Measurements from ENCODE around the gene PRELP.
A peak's percentile ranks its signal among the peaks of the same experiment; 100 is the strongest.
"Not testable (repeated sequence)": the region's sequence is repeated elsewhere in the genome, so short reads cannot be mapped to it uniquely, and the experiment has no call there.

Gene PRELP

GRCh38 chr1:203508463-203509073 lies 33.0 kb downstream of the PRELP start:
- DNase-seq = peak; percentile 85

- DNase-seq = no peak
These were observed 33.5 kb downstream of the PRELP start for GRCh38 chr1:203509135-203509534.

- DNase-seq = no peak
These were observed 35.9 kb downstream of the PRELP start for GRCh38 chr1:203511513-203511912.

GRCh38 chr1:203511930-203512329 lies 36.3 kb downstream of the PRELP start:
- no peak for DNase-seq

GRCh38 chr1:203512517-203512847 lies 36.9 kb downstream of the PRELP start:
- DNase-seq = no peak

GRCh38 chr1:203512848-203513584 lies 37.4 kb downstream of the PRELP start:
- peak; percentile 98 for DNase-seq

GRCh38 chr1:203513585-203514031 lies 38.0 kb downstream of the PRELP start:
- no peak for DNase-seq

GRCh38 chr1:203516184-203516583 lies 40.6 kb downstream of the PRELP start:
- peak; percentile 48 for DNase-seq

GRCh38 chr1:203516906-203517305 lies 41.3 kb downstream of the PRELP start:
- peak; percentile 65 for DNase-seq

GRCh38 chr1:203517426-203518110 lies 42.0 kb downstream of the PRELP start:
- DNase-seq = peak; percentile 84

GRCh38 chr1:203518139-203518538 lies 42.5 kb downstream of the PRELP start:
- not testable (repeated sequence) for DNase-seq

GRCh38 chr1:203518541-203518940 lies 42.9 kb downstream of the PRELP start:
- DNase-seq = peak; percentile 50

- peak; percentile 75 for DNase-seq
These were observed 43.6 kb downstream of the PRELP start for GRCh38 chr1:203519053-203519840.

- no peak for DNase-seq
These were observed 44.3 kb downstream of the PRELP start for GRCh38 chr1:203519896-203520295.

GRCh38 chr1:203520315-203520714 lies 44.7 kb downstream of the PRELP start:
- peak; percentile 64 for DNase-seq

GRCh38 chr1:203521074-203521794 lies 45.6 kb downstream of the PRELP start:
- DNase-seq = peak; percentile 49

GRCh38 chr1:203521812-203522211 lies 46.2 kb downstream of the PRELP start:
- DNase-seq = no peak

GRCh38 chr1:203522237-203522636 lies 46.6 kb downstream of the PRELP start:
- DNase-seq = no peak

GRCh38 chr1:203523667-203524066 lies 48.1 kb downstream of the PRELP start:
- no peak for DNase-seq

- no peak for DNase-seq
These were observed 48.5 kb downstream of the PRELP start for GRCh38 chr1:203524152-203524551.

GRCh38 chr1:203524824-203525223 lies 49.2 kb downstream of the PRELP start:
- no peak for DNase-seq

- no peak for DNase-seq
These were observed 50.1 kb downstream of the PRELP start for GRCh38 chr1:203525685-203526084.

GRCh38 chr1:203526130-203526529 lies 50.5 kb downstream of the PRELP start:
- DNase-seq = no peak

Measured in islet precursor cell (in vitro differentiated cells).